MCF 10A (cell line): ENCODE measurements around the gene TBX10. TPM values are rescaled to one million over a fixed set of nuclear protein-coding genes. Genes with fewer than 3 reads are reported as not detected.
"Not testable (repeated sequence)": the region's sequence is repeated elsewhere in the genome, so short reads cannot be mapped to it uniquely, and the experiment has no call there.

ENCODE experiments used
- BruUV-seq: library from RNA; stranded (reverse); fragments of 400-500 nt; replicated peaks from 2 replicates; lab custom pipeline; 2021; lab: Mats Ljungman, UMichigan
- CTCF ChIA-PET: fragments of 300-600 bp; sonication (Branson Sonifier 250); formaldehyde crosslinking; extraction: SDS; loops from one replicate; lab custom pipeline; 2021; ENCODE audit warnings: antibody characterized with exemption, inconsistent platforms; lab: Yijun Ruan, JAX
- POLR2A ChIA-PET: fragments of 300-600, 350-650 bp; sonication (Branson Sonifier 250); formaldehyde crosslinking; extraction: SDS; loops from one replicate; lab custom pipeline; 2020; ENCODE audit warnings: antibody characterized with exemption, inconsistent platforms; lab: Yijun Ruan, JAX
- DNase-seq: peaks from one replicate; pipeline ENCODE4 v3.0.0-alpha.2; 2018; ENCODE audit not compliant: unreplicated experiment
- H3K27ac Mint-ChIP-seq: one replicate; pipeline ENCODE4 v1.8.0; 2022; ENCODE audit warnings: mild to moderate bottlenecking, low read depth, mixed read lengths; ENCODE audit not compliant: unreplicated experiment
- H3K27me3 Mint-ChIP-seq: one replicate; pipeline ENCODE4 v1.8.0; 2022; ENCODE audit warnings: mixed read lengths; ENCODE audit not compliant: insufficient read depth, unreplicated experiment
- H3K36me3 Mint-ChIP-seq: one replicate; pipeline ENCODE4 v1.8.0; 2022; ENCODE audit warnings: mild to moderate bottlenecking, moderate library complexity, mixed read lengths; ENCODE audit not compliant: insufficient read depth, unreplicated experiment
- H3K4me1 Mint-ChIP-seq: one replicate; pipeline ENCODE4 v1.8.0; 2022; ENCODE audit warnings: mixed read lengths; ENCODE audit not compliant: insufficient read depth, unreplicated experiment
- H3K4me3 Mint-ChIP-seq: one replicate; pipeline ENCODE4 v1.8.0; 2022; ENCODE audit warnings: mild to moderate bottlenecking, moderate library complexity, mixed read lengths; ENCODE audit not compliant: unreplicated experiment
- H3K9me3 Mint-ChIP-seq: one replicate; pipeline ENCODE4 v1.8.0; 2022; ENCODE audit warnings: mixed read lengths; ENCODE audit not compliant: unreplicated experiment
- CTCF ChIP-seq: fragments of 200-600 bp; IDR thresholded peaks from one replicate; pipeline ENCODE4 v1.8.0; 2022; ENCODE audit warnings: antibody characterized with exemption, mild to moderate bottlenecking; ENCODE audit not compliant: unreplicated experiment
- intact Hi-C: fragments of 100-400 bp; cut with micrococcal nuclease; formaldehyde crosslinking; loops from 2 replicates; pipeline ENCODE4 v1.14.1; 2022
- total RNA-seq: library from RNA; stranded (reverse); gene quantifications from 2 replicates; pipeline ENCODE4 v1.2.3, GENCODE V29; 2022

TBX10 gene
- total RNA-seq, 1 experiment from 2014 or later: not detected

- H3K4me1 Mint-ChIP-seq, intact Hi-C loops, CTCF ChIA-PET, DNase-seq, POLR2A ChIA-PET, H3K36me3 Mint-ChIP-seq, H3K9me3 Mint-ChIP-seq, H3K27ac Mint-ChIP-seq, H3K4me3 Mint-ChIP-seq, BruUV-seq: not testable (repeated sequence)
- peaks cover 13% of the 10 kb centered on the region for H3K27me3 Mint-ChIP-seq
These were observed 17.6 kb downstream of the TBX10 start for GRCh38 chr11:67621928-67622327.

- intact Hi-C loops, H3K9me3 Mint-ChIP-seq, CTCF ChIA-PET, BruUV-seq, H3K4me1 Mint-ChIP-seq, H3K27ac Mint-ChIP-seq, H3K4me3 Mint-ChIP-seq, DNase-seq, H3K36me3 Mint-ChIP-seq: not testable (repeated sequence)
- peaks cover 19% of the 10 kb centered on the region for H3K27me3 Mint-ChIP-seq
- POLR2A ChIA-PET: interaction anchor here (0.6 kb wide), 1 partner anchor 32 kb away, joined by 3 read pairs; no protein-coding TSS in a partner anchor
These were observed 18.9 kb downstream of the TBX10 start for GRCh38 chr11:67620621-67621020.

GRCh38 chr11:67619683-67620618 lies 19.6 kb downstream of the TBX10 start:
- BruUV-seq, DNase-seq, H3K27ac Mint-ChIP-seq, H3K36me3 Mint-ChIP-seq, intact Hi-C loops, H3K4me1 Mint-ChIP-seq, H3K4me3 Mint-ChIP-seq, H3K9me3 Mint-ChIP-seq: not testable (repeated sequence)
- ChIA-PET POLR2A (interaction anchor here (0.6 to 0.7 kb wide), 2 partner anchors 33 to 37 kb away, joined by 3 to 4 read pairs; no protein-coding TSS in a partner anchor), CTCF (interaction anchor here (0.5 to 0.6 kb wide), 4 partner anchors 9 to 65 kb away, joined by 3 to 4 read pairs (median 4); no protein-coding TSS in a partner anchor)
- H3K27me3 Mint-ChIP-seq: peaks cover 19% of the 10 kb centered on the region

GRCh38 chr11:67618901-67619659 lies 20.5 kb downstream of the TBX10 start:
- BruUV-seq, H3K9me3 Mint-ChIP-seq, H3K4me3 Mint-ChIP-seq, POLR2A ChIA-PET, H3K27ac Mint-ChIP-seq, intact Hi-C loops, H3K36me3 Mint-ChIP-seq, DNase-seq, H3K4me1 Mint-ChIP-seq: not testable (repeated sequence)
- CTCF ChIA-PET: interaction anchor here (0.5 to 0.6 kb wide), 3 partner anchors 10 to 47 kb away, joined by 3 to 4 read pairs (median 4); no protein-coding TSS in a partner anchor
- peaks cover 19% of the 10 kb centered on the region for H3K27me3 Mint-ChIP-seq

- POLR2A ChIA-PET: interaction anchor here (0.6 kb wide), 1 partner anchor 73 kb away, joined by 5 read pairs; no protein-coding TSS in a partner anchor
These were observed 22.2 kb downstream of the TBX10 start for GRCh38 chr11:67617243-67617953.

More at GRCh38 chr11:67617243-67617953, 22.2 kb downstream of the TBX10 start:
- Mint-ChIP-seq H3K9me3 (no peaks in the 10 kb centered on the region), H3K27me3 (peaks cover 19% of the 10 kb centered on the region), H3K36me3 (peaks cover 9% of the 10 kb centered on the region), H3K27ac (no peak overlapping the region), H3K4me1 (peaks cover 4% of the 10 kb centered on the region), H3K4me3 (no peak overlapping the region)
- intact Hi-C loops: no loop called here
- DNase-seq: no peak
- no peak for TF ChIP-seq CTCF
- no TSS peak for BruUV-seq
- CTCF ChIA-PET: interaction anchor here (0.6 to 1.9 kb wide), 4 partner anchors 10 to 45 kb away, joined by 3 to 10 read pairs (median 3); partner anchors contain the start of gene NUDT8
